Thoracic aorta (tissue), 2 donors: ENCODE data around the gene PGAM2. TPM values are rescaled to one million over a fixed set of nuclear protein-coding genes. Genes with fewer than 3 reads are reported as not detected.

Source experiments
- ATAC-seq: fragments of 150-250 bp; one replicate; pipeline ENCODE4 v1.8.0; 2017; ENCODE audit warnings: low read depth; ENCODE audit not compliant: insufficient number of reproducible peaks, low FRiP score
- DNase-seq: peaks from one replicate; pipeline ENCODE4 v3.0.0-alpha.2; 2020; ENCODE audit warnings: low spot score
- H3K27ac ChIP-seq, 2 donors: fragments of 200-600 bp; sonication (generic); 1 replicate in 1 of 2; 2 replicates in 1 of 2; pipeline ENCODE4 v1.5.1; 2016; ENCODE audit warnings: mild to moderate bottlenecking in 2 of 2, moderate library complexity in 2 of 2
- H3K27me3 ChIP-seq: fragments of 200-600 bp; sonication (generic); replicated peaks from 2 replicates; pipeline ENCODE4 v1.6.0; 2016; ENCODE audit warnings: mild to moderate bottlenecking; ENCODE audit not compliant: insufficient read depth
- H3K36me3 ChIP-seq: fragments of 200-600 bp; sonication (generic); one replicate; pipeline ENCODE4 v1.5.1; 2016
- H3K4me1 ChIP-seq, 2 donors: fragments of 200-600 bp; sonication (generic); 1 replicate in 1 of 2; 2 replicates in 1 of 2; pipeline versions ENCODE4 v1.5.1 to v1.6.0; 2016; ENCODE audit warnings: low read depth in 2 of 2, mild to moderate bottlenecking in 1 of 2; ENCODE audit not compliant: control insufficient read depth in 1 of 2
- H3K4me3 ChIP-seq: fragments of 200-600 bp; sonication (generic); 2 replicates; pipeline ENCODE4 v1.5.1; 2016; ENCODE audit warnings: mild to moderate bottlenecking
- H3K9me3 ChIP-seq: fragments of 200-600 bp; sonication (generic); 2 replicates; pipeline ENCODE4 v1.5.1; 2016
- CTCF ChIP-seq: fragments of 200-600 bp; sonication (generic); IDR thresholded peaks from one replicate; pipeline ENCODE4 v1.5.1; 2019; ENCODE audit warnings: antibody characterized with exemption
- total RNA-seq, 2 donors: library from RNA; depleted of rRNA; stranded (reverse); fragments of >200 nt; gene quantifications; one replicate each; pipeline versions ENCODE4 v1.1.0 to v1.2.3, GENCODE V29; 2016

The PGAM2 gene
- total RNA-seq, 2 donors from 2014 or later, result 1.8 to 9.5 TPM

GRCh38 chr7:44051611-44052220, 13.7 kb downstream of the PGAM2 start:
- ATAC-seq (no peak), DNase-seq (no peak)
- peaks cover 53% of the 10 kb centered on the region for H3K36me3 ChIP-seq

GRCh38 chr7:44050915-44051560, 14.3 kb downstream of the PGAM2 start:
- H3K4me1 ChIP-seq, result peaks cover 0 to 13% of the 10 kb centered on the region in 2 donors
- no peak for DNase-seq

More at GRCh38 chr7:44051611-44052220, 13.7 kb downstream of the PGAM2 start:
- H3K9me3 ChIP-seq, result no peaks in the 10 kb centered on the region
- no peaks in the 10 kb centered on the region for H3K27me3 ChIP-seq
- H3K4me3 ChIP-seq, result no peak overlapping the region
- no peak for TF ChIP-seq CTCF
- H3K4me1 ChIP-seq, result peaks cover 0 to 7% of the 10 kb centered on the region in 2 donors
- no peak overlapping the region for H3K27ac ChIP-seq

GRCh38 chr7:44050121-44050914, 15.0 kb downstream of the PGAM2 start:
- H3K4me1 ChIP-seq, result peaks cover 3 to 21% of the 10 kb centered on the region in 2 donors
- H3K27me3 ChIP-seq, result no peaks in the 10 kb centered on the region
- H3K4me3 ChIP-seq, result no peak overlapping the region
- no peak for ATAC-seq
- no peaks in the 10 kb centered on the region for H3K9me3 ChIP-seq
- DNase-seq, result no peak
- no peak for TF ChIP-seq CTCF
- H3K36me3 ChIP-seq, result peaks cover 47% of the 10 kb centered on the region
- H3K27ac ChIP-seq, result no peak overlapping the region

More at GRCh38 chr7:44050915-44051560, 14.3 kb downstream of the PGAM2 start:
- H3K27ac ChIP-seq, result no peak overlapping the region
- H3K36me3 ChIP-seq, result peaks cover 47% of the 10 kb centered on the region
- TF ChIP-seq CTCF, result no peak
- H3K27me3 ChIP-seq, result no peaks in the 10 kb centered on the region
- no peak for ATAC-seq
- no peaks in the 10 kb centered on the region for H3K9me3 ChIP-seq
- H3K4me3 ChIP-seq, result no peak overlapping the region

- Histone ChIP-seq H3K4me3 (no peak overlapping the region), H3K27ac (no peak overlapping the region), H3K36me3 (peaks cover 41% of the 10 kb centered on the region), H3K27me3 (no peaks in the 10 kb centered on the region), H3K9me3 (no peaks in the 10 kb centered on the region), H3K4me1 (peaks cover 8 to 30% of the 10 kb centered on the region in 2 donors)
- TF ChIP-seq CTCF, result no peak
- ATAC-seq, result no peak
- DNase-seq, result no peak
Measured at GRCh38 chr7:44048031-44048795, 17.2 kb downstream of the PGAM2 start.
